ENCODE results near the gene DBNL. TPM values are rescaled to one million over a fixed set of nuclear protein-coding genes. Genes with fewer than 3 reads are reported as not detected.
"Not testable (repeated sequence)": the region's sequence is repeated elsewhere in the genome, so short reads cannot be mapped to it uniquely, and the experiment has no call there.

The DBNL gene
- 100 to 1,000 TPM; 148 to 153 TPM for total RNA-seq

DNA sequence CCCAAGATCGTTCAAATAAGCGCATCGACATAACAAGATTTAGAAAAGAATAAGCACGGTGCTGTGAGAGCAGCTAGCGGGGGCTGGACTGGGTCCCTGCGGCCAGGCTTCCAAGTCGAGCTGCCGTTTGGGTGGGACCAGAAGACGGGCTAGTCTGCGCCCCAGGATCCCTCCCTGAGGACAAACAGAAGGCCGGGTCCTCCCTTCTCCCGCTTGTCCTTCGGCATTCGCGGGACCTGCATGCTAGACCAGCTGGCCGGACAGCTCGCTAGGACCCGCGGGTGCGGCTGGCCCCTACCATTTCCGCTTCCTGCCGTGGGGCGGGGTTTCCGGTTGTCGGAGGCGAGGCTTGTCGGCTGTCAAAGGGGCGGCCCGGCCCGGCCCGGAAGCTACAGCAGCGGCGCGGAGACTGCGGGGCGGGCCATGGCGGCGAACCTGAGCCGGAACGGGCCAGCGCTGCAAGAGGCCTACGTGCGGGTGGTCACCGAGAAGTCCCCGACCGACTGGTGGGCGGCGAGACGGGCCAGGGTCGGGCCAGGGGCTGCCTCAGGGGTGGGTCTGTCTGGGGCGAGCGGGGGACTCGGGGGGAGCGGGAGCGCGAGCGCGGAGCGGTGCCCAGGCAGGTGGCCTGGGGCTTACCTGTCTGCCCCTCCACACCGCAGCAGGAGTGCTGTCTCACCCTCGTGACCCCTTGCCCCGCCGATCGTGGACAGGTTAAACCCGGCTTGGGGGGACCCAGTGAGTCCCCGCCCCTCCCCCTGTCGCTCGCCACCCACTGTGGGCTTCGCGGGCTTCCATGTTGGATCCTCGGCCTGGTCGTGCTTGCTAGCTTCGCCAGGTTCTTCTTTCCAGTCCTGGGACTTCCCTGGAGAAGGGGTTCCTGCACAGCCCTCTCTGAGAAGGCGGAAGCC lies at the start of gene DBNL:
Gene DBNL (plus strand): TSS at position 388 of the 911 bp plus-strand sequence. CDS start 36 bp downstream, at position 424.
- peaks cover 29% of the 10 kb centered on the region for H3K36me3 Mint-ChIP-seq
- peak within 1 kb of the TSS; percentile 87 for H3K27ac Mint-ChIP-seq
- no peaks in the 10 kb centered on the region for H3K27me3 Mint-ChIP-seq
- peak within 1 kb of the TSS; percentile 92 for H3K4me3 Mint-ChIP-seq
- peaks cover 45% of the 10 kb centered on the region for H3K4me1 Mint-ChIP-seq
- H3K9me3 Mint-ChIP-seq (ENCODE audit: low read depth): no peaks in the 10 kb centered on the region
- DNase-seq: peak; percentile 96
- ATAC-seq: peak; percentile 78
- CTCF ChIA-PET: interaction anchor here (0.9 to 1.4 kb wide), 4 partner anchors 18 to 39 kb away, joined by 3 to 5 read pairs (median 4); no protein-coding TSS in a partner anchor

DNA sequence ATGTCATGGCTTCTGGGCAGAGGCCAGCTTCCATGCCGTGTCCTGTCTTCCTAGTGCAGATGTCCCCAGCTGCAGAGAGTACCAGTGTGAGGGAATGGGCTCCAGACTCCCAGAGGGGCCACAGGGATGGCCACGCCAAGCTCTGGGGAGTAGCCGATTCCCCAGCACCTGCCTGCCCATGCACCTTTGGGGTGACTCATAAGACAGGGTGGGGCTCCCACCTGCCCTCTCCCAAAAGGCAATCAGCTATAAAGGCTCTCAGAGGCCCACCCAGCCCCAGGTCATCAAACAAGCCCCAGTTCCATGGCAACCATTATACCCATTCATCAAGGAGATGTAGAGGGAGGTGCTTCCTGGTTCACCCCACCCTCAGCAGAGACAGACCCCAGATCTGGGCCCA lies 47.0 kb upstream of the DBNL start, which contains the start of gene SPDYE1:
Gene SPDYE1 (plus strand): TSS at position 366 of the 400 bp plus-strand sequence. CDS start 2,053 bp downstream, outside the sequence.
- H3K4me3 Mint-ChIP-seq: not testable (repeated sequence)

DNA sequence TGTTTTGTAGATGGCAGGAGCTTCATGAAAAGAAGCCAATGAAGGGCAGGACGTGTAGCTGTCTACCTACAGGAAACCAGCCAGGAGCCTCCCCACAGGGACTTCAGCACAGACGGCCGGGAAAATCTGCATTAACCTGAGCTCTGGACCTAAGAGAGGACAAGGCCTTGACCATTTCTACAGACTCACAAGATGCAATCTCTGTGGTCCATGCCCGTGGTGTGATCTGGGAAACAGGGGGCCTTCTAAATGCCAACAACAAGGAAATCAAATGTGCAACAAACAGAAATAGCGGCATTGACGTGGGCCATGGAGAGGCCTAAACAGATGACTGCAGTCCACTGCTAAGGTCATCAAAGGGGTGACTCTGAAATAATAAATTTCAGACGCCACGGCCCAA lies 32.4 kb upstream of the DBNL start:
- DNase-seq; H3K27me3 Mint-ChIP-seq; H3K4me3 Mint-ChIP-seq; H3K4me1 Mint-ChIP-seq; H3K27ac Mint-ChIP-seq; H3K9me3 Mint-ChIP-seq (ENCODE audit: low read depth); CTCF ChIA-PET; ATAC-seq: not testable (repeated sequence)
- H3K36me3 Mint-ChIP-seq: peaks cover 12% of the 10 kb centered on the region

More for the DNA sequence above, 47.0 kb upstream of the DBNL start, which contains the start of gene SPDYE1:
- H3K9me3 Mint-ChIP-seq (ENCODE audit: low read depth); DNase-seq; CTCF ChIA-PET; H3K4me1 Mint-ChIP-seq; H3K36me3 Mint-ChIP-seq; H3K27me3 Mint-ChIP-seq; ATAC-seq; H3K27ac Mint-ChIP-seq: not testable (repeated sequence)

DNA sequence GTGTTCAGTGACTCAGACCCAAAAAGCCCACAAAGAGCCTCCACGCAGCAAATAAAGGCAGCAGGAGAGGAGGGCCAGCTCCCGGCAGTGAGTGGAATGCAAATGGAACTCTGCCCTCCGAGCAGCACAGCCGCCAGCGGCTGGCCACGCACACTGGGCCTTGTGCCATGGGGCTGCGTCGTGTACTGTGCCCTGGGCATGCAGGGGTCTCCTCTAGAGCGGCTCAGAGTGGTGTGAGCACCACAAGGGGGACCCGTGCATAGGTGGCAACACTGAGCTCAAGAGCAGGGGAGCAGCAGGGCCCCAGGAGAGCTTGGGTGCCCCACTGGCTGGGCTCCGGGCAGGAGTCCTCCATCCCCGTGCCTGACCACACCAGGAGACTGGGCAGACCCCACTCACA lies 29.4 kb upstream of the DBNL start:
- H3K4me3 Mint-ChIP-seq; H3K4me1 Mint-ChIP-seq; H3K36me3 Mint-ChIP-seq; ATAC-seq; H3K27me3 Mint-ChIP-seq; H3K9me3 Mint-ChIP-seq (ENCODE audit: low read depth); DNase-seq; CTCF ChIA-PET; H3K27ac Mint-ChIP-seq: not testable (repeated sequence)

DNA sequence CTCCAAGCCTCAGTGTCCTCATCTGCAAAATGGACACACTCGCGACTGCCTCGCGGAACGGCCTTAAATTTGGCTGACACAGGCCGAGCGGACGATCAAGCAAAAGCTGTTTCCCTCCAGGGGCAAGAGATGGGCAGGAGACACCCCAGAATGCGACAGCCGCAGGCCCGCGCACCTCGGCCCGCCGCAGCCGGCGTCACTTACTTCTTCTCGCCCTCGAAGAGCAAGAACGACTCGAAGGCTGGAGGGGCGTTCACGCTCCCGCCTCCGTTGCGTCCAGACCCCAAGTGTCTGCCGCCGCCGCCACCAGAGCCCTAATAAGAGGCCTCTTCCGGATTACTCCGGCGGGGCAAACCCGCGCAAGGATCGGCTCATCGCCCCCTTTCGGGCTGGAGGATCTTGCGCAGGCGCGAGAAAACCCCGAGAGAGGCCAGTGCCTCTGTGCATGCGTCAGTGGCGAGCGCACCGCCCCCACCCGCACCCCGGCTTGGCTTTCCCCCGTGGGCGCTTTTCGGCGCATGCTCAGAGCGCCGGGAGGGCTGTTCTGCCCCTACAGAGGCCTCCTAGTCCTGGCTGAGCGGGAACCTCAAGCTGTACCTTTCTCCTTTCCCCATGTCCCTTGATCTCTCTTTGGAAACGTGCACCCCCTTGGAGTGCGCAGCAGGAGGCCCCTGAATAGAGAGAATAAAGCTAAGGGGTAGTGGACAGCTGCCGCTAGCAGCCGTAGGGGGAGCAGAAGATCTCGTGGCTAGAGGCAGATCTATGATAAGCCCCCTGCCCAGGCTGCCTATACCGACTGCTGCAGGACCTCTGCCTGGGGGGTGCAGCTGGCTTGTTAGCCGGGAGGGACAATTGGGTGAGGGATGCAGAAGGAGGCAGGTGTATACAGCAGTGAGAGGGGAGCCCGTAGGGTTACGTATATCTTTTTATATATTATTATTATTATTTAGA lies 25.4 kb upstream of the DBNL start:
- H3K27me3 Mint-ChIP-seq; H3K9me3 Mint-ChIP-seq (ENCODE audit: low read depth); H3K36me3 Mint-ChIP-seq: not testable (repeated sequence)
- Mint-ChIP-seq H3K4me1 (peaks cover 19% of the 10 kb centered on the region), H3K4me3 (peak overlapping the region; percentile 89), H3K27ac (peak overlapping the region; percentile 88)
- ATAC-seq (peak; percentile 97), DNase-seq (peak; percentile 99)
- CTCF ChIA-PET: interaction anchor here (0.6 to 2.2 kb wide), 10 partner anchors 15 to 547 kb away, joined by 3 to 9 read pairs (median 4); partner anchors contain the start of genes DBNL and POLD2

DNA sequence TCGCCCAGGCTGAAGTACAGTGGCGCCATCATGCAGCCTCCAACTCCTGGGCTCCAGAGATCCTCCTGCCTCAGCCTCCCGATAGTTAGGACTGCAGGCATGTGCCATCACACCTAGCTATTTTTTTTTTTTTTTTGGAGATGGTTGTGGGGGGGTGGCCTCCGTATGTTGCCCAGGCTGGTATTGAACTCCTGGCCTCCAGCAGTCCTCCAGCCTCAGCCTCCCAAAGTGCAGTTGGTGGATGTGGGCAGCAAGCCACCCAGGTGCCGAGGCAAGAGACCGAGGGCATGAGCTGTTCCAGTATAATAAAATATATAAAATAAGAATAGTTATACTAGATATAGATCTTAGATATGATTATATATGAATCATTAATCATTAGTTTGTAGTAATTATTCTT lies 24.7 kb upstream of the DBNL start:
- H3K4me3 Mint-ChIP-seq; H3K27me3 Mint-ChIP-seq; H3K36me3 Mint-ChIP-seq; DNase-seq; ATAC-seq; H3K9me3 Mint-ChIP-seq (ENCODE audit: low read depth); H3K27ac Mint-ChIP-seq: not testable (repeated sequence)
- CTCF ChIA-PET: interaction anchor here (0.6 to 2.2 kb wide), 11 partner anchors 14 to 546 kb away, joined by 3 to 9 read pairs (median 3); partner anchors contain the start of genes DBNL, POLD2 and YKT6
- H3K4me1 Mint-ChIP-seq: peaks cover 19% of the 10 kb centered on the region

DNA sequence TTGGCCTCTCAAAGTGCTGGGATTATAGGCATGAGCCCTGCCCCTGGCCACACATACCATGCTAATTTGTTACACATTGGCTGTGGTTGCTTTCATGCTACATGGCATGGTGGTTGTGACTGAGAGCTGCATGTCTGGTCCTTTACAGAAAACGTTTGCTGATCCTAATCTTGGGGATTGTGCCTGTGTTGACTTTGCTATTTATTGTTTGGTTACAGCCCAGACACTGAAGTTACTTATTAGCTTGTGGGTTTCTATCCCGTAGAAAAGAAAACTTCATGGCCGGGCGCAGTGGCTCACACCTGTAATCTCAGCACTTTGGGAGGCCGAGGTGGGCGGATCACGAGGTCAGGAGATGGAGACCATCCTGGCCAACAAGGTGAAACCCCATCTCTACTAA lies 22.4 kb upstream of the DBNL start:
- DNase-seq; H3K36me3 Mint-ChIP-seq; H3K27ac Mint-ChIP-seq; H3K27me3 Mint-ChIP-seq; ATAC-seq; H3K4me3 Mint-ChIP-seq; H3K9me3 Mint-ChIP-seq (ENCODE audit: low read depth); CTCF ChIA-PET: not testable (repeated sequence)
- peaks cover 19% of the 10 kb centered on the region for H3K4me1 Mint-ChIP-seq

DNA sequence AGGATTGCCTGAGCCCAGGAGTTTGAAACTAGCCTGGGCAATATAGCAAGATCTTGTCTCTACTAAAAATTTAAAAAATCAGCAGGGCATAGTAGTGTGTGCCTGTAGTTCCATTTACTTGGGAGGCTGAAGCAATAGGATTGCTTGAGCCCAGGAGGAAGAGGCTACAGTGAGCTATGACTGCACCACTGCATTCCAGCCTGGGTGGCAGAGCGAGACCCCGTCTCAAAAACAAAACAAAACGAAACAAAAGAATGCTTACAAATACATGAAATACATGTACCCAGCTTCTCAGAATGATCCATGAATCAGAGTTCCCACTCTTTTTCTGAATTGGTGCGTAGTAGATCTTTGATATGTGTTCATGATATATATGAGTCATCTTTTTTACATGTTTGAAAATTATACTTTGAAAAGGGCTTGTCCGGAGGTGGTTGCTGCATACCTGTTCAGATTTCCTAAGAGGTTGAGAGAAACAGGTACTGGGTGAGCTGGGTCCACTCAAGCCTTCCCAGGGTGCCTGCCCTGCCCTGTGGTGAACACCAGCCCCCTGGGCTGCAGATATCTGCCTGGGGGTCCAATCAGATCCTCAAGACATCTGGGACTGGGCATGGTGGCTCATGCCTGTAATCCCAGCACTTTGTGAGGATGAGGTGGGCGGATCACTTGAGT lies 21.6 kb upstream of the DBNL start:
- H3K4me3 Mint-ChIP-seq; ATAC-seq; H3K27me3 Mint-ChIP-seq; DNase-seq; H3K36me3 Mint-ChIP-seq; H3K9me3 Mint-ChIP-seq (ENCODE audit: low read depth); CTCF ChIA-PET: not testable (repeated sequence)
- peak overlapping the region; percentile 25 for H3K27ac Mint-ChIP-seq
- peaks cover 16% of the 10 kb centered on the region for H3K4me1 Mint-ChIP-seq

DNA sequence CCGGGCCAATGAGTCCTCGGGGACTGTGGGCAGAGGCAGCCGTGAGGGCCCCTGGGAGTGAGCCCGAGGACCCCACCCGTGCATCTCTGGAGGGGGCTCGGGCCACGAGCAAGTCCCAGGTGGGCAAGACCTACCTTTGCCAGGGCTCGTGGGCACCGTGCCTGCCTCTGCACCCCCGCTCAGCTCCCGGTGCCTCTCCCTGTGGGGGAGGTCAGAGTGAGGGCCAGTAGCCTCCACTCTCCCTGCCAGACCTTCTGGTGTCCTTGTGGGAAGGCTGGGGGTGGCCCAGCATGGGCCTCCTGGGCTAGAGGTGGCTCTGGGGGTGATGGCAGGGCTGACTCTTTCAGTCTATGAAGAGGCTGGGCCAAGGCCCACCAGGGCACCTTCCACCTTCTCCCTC lies 15.1 kb upstream of the DBNL start:
- ATAC-seq, H3K27ac Mint-ChIP-seq, CTCF ChIA-PET: not testable (repeated sequence)

DNA sequence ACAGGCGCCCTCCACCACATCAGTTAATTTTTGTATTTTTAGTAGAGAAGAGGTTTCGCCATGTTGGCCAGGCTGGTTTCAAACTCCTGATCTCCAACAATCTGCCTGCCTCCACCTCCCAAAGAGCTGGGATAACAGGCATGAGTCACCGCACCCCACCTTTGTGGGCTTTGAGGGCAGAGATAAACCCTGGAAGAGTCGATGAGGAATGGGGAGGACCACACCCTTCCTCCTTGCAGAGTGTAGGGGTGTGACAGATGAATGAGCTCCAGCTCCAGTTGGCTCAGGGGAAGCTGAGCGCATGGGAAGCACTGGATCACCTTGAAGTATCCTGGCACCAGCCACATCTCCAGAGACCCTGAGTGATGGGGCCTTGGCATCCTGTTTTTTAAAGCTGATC lies 14.5 kb upstream of the DBNL start:
- H3K27me3 Mint-ChIP-seq; ATAC-seq; H3K27ac Mint-ChIP-seq; H3K36me3 Mint-ChIP-seq; DNase-seq; CTCF ChIA-PET; H3K4me1 Mint-ChIP-seq; H3K9me3 Mint-ChIP-seq (ENCODE audit: low read depth); H3K4me3 Mint-ChIP-seq: not testable (repeated sequence)

More for the DNA sequence above, 15.1 kb upstream of the DBNL start:
- not testable (repeated sequence) for H3K4me1 Mint-ChIP-seq; DNase-seq; H3K27me3 Mint-ChIP-seq; H3K4me3 Mint-ChIP-seq; H3K9me3 Mint-ChIP-seq (ENCODE audit: low read depth); H3K36me3 Mint-ChIP-seq

DNA sequence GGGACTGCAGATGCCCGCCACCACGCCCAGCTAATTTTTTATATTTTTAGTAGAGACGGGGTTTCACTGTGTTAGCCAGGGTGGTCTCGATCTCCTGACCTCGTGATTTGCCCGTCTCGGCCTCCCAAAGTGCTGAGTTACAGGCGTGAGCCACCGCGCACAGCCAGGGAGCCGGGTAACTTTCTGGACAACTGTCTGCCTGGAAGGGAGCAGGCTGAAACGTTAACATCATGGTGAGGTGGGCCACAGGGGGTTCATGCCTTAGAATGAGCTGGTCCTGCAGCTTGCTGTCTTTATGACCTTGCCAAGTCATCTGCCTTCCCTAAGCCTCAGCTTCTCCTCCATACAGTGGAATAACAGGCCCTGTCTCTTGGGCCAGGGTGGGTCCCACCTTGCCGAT lies 13.2 kb upstream of the DBNL start:
- H3K36me3 Mint-ChIP-seq; H3K9me3 Mint-ChIP-seq (ENCODE audit: low read depth); H3K27me3 Mint-ChIP-seq; DNase-seq; H3K27ac Mint-ChIP-seq; ATAC-seq; H3K4me3 Mint-ChIP-seq; H3K4me1 Mint-ChIP-seq; CTCF ChIA-PET: not testable (repeated sequence)

DNA sequence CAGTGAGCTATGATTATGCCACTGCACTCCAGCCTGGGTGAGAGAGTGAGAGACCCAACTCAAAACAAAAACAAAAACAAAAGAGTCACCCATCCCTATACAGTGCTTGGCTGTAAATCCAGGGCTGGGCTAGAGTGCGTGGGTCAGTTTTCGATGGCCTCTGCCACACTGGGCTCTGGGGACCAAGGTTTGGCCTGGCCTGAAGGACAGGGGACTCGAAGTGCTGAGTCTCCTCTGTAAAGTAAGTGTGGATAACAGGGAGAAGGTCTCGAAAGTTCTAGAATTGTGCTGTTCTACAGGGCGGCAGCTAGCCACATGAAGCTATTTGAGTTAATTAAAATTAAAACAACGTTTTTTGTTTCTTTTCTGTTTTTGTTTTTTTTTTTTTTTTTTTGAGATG lies 12.5 kb upstream of the DBNL start:
- DNase-seq; H3K27me3 Mint-ChIP-seq; H3K4me1 Mint-ChIP-seq; ATAC-seq; CTCF ChIA-PET; H3K4me3 Mint-ChIP-seq; H3K9me3 Mint-ChIP-seq (ENCODE audit: low read depth); H3K36me3 Mint-ChIP-seq: not testable (repeated sequence)
- peak overlapping the region; percentile 46 for H3K27ac Mint-ChIP-seq
